H1 (cell line): ENCODE data around the gene POU6F2. TPM values are rescaled to one million over a fixed set of nuclear protein-coding genes. Genes with fewer than 3 reads are reported as not detected.

ENCODE experiments used
- CTCF ChIA-PET: fragments of 300-600 bp; sonication (Branson Sonifier 250); formaldehyde crosslinking; loops from one replicate; lab custom pipeline; 2021; ENCODE audit not compliant: partially characterized antibody; lab: Charles Lee
- POLR2A ChIA-PET: fragments of 300-600 bp; sonication (Branson Sonifier 250); formaldehyde crosslinking; loops from one replicate; lab custom pipeline; 2021; ENCODE audit warnings: inconsistent platforms; ENCODE audit not compliant: partially characterized antibody; lab: Charles Lee
- DNase-seq, 2 experiments: peaks; one replicate each; pipeline versions ENCODE4 v3.0.0 to v3.0.0-alpha.2; 2010 to 2022; ENCODE audit warnings: low spot score in 2 of 2, low read depth in 1 of 2, mixed read lengths in 1 of 2
- FAIRE-seq: peaks from 2 replicates; lab custom pipeline; 2011; peaks lifted over from hg19 to GRCh38; lab: Jason Lieb, UNC
- H2AFZ ChIP-seq: 2 replicates; pipeline ENCODE4 v1.8.1; 2012; ENCODE audit warnings: low read length, inconsistent platforms
- H2AK5ac ChIP-seq: 2 replicates; pipeline ENCODE4 v1.6.1; 2013; ENCODE audit warnings: low read depth, low read length
- H2BK120ac ChIP-seq: replicated peaks from 2 replicates; pipeline ENCODE3; 2013; ENCODE audit warnings: low read depth, low read length, inconsistent platforms
- H2BK12ac ChIP-seq: 2 replicates; pipeline ENCODE4 v1.6.1; 2013; ENCODE audit warnings: low read depth, low read length
- H2BK15ac ChIP-seq: 2 replicates; pipeline ENCODE4 v1.6.1; 2013; ENCODE audit warnings: low read length
- H2BK20ac ChIP-seq: 2 replicates; pipeline ENCODE4 v1.6.1; 2013; ENCODE audit warnings: low read length
- H2BK5ac ChIP-seq: 2 replicates; pipeline ENCODE4 v1.6.1; 2013; ENCODE audit warnings: low read depth, low read length
- H3K14ac ChIP-seq: 2 replicates; pipeline ENCODE4 v1.6.1; 2013; ENCODE audit warnings: inconsistent platforms; ENCODE audit not compliant: insufficient read length
- H3K18ac ChIP-seq: 2 replicates; pipeline ENCODE4 v1.6.1; 2013; ENCODE audit warnings: low read length; ENCODE audit errors: extremely low read depth
- H3K23ac ChIP-seq: 2 replicates; pipeline ENCODE4 v1.6.1; 2013; ENCODE audit warnings: inconsistent platforms; ENCODE audit not compliant: insufficient read length
- H3K23me2 ChIP-seq: 2 replicates; pipeline ENCODE4 v1.6.1; 2013; ENCODE audit warnings: low read depth, low read length
- H3K27ac ChIP-seq: 2 replicates; pipeline ENCODE4 v1.6.1; 2011; ENCODE audit warnings: low read depth, low read length, inconsistent platforms
- H3K27me3 ChIP-seq, 4 experiments: replicated peaks in 1 of 4; 1 replicate in 1 of 4; 2 replicates in 3 of 4; pipeline versions ENCODE4 v1.6.1 to v1.8.1; 2011 to 2013; ENCODE audit warnings: low read length in 3 of 4, mild to moderate bottlenecking in 3 of 4, inconsistent platforms in 2 of 4, mixed read lengths in 2 of 4, moderate library complexity in 1 of 4; ENCODE audit not compliant: control insufficient read depth in 3 of 4, insufficient read depth in 3 of 4; ENCODE audit errors: extremely low read depth in 1 of 4
- H3K36me3 ChIP-seq, 4 experiments: 2 replicates each; pipeline versions ENCODE4 v1.6.1 to v1.8.1; 2011 to 2013; ENCODE audit warnings: mild to moderate bottlenecking in 4 of 4, low read length in 3 of 4, moderate library complexity in 2 of 4, control low read depth in 1 of 4, inconsistent platforms in 1 of 4; ENCODE audit not compliant: insufficient read depth in 4 of 4, control insufficient read depth in 2 of 4
- H3K4ac ChIP-seq: replicated peaks from 2 replicates; pipeline ENCODE3; 2013; ENCODE audit warnings: low read length, low read depth, mixed read lengths, inconsistent platforms; ENCODE audit not compliant: insufficient read length
- H3K4me1 ChIP-seq, 4 experiments: replicated peaks in 1 of 4; 1 replicate in 1 of 4; 2 replicates in 3 of 4; pipeline versions ENCODE4 v1.6.1 to v1.8.1; 2011 to 2013; ENCODE audit warnings: low read length in 3 of 4, inconsistent platforms in 2 of 4, mixed read lengths in 1 of 4; ENCODE audit not compliant: insufficient read depth in 4 of 4, control insufficient read depth in 3 of 4
- H3K4me2 ChIP-seq, 2 experiments: 2 replicates each; pipeline versions ENCODE4 v1.6.1 to v1.8.1; 2011 to 2013; ENCODE audit warnings: low read depth in 2 of 2, low read length in 2 of 2, control low read depth in 1 of 2, inconsistent platforms in 1 of 2, mild to moderate bottlenecking in 1 of 2; ENCODE audit not compliant: insufficient read depth in 1 of 2
- H3K4me3 ChIP-seq, 4 experiments: fragments of 200-600, 300-600 bp in 1 of 4; sonication (generic), shearing (Covaris generic), sonication (Bioruptor Twin) in 1 of 4; 2 replicates each; pipeline versions ENCODE4 v1.5.1 to v1.8.1; 2011 to 2016; ENCODE audit warnings: low read length in 4 of 4, low read depth in 3 of 4, control low read depth in 2 of 4, inconsistent platforms in 2 of 4, mild to moderate bottlenecking in 2 of 4, mixed read lengths in 1 of 4, moderate library complexity in 1 of 4; ENCODE audit not compliant: insufficient read depth in 2 of 4; ENCODE audit errors: extremely low read depth in 1 of 4
- H3K56ac ChIP-seq: replicated peaks from 2 replicates; pipeline ENCODE3; 2013; ENCODE audit warnings: low read depth, mild to moderate bottlenecking, mixed read lengths, low read length, inconsistent platforms; ENCODE audit not compliant: insufficient read length
- H3K79me1 ChIP-seq: 2 replicates; pipeline ENCODE4 v1.6.1; 2013; ENCODE audit warnings: low read depth, low read length, control low read depth
- H3K79me2 ChIP-seq, 2 experiments: 2 replicates each; pipeline versions ENCODE4 v1.6.1 to v1.8.1; 2012 to 2013; ENCODE audit warnings: low read length in 2 of 2, mild to moderate bottlenecking in 2 of 2, inconsistent platforms in 1 of 2; ENCODE audit not compliant: insufficient read depth in 2 of 2, control insufficient read depth in 1 of 2
- H3K9ac ChIP-seq, 4 experiments: replicated peaks in 1 of 4; 1 replicate in 1 of 4; 2 replicates in 3 of 4; pipeline versions ENCODE4 v1.6.1 to v1.8.1; 2011 to 2013; ENCODE audit warnings: low read depth in 3 of 4, low read length in 3 of 4, control low read depth in 2 of 4, mild to moderate bottlenecking in 2 of 4, moderate library complexity in 2 of 4, inconsistent platforms in 1 of 4; ENCODE audit errors: extremely low read depth in 1 of 4
- H3K9me3 ChIP-seq, 2 experiments: 2 replicates each; pipeline versions ENCODE4 v1.6.1 to v1.8.1; 2012 to 2013; ENCODE audit warnings: mild to moderate bottlenecking in 2 of 2, moderate library complexity in 2 of 2, control low read depth in 1 of 2, inconsistent platforms in 1 of 2, low read depth in 1 of 2, low read length in 1 of 2, mixed read lengths in 1 of 2; ENCODE audit not compliant: insufficient read depth in 2 of 2
- H4K20me1 ChIP-seq, 2 experiments: replicated peaks in 1 of 2; 2 replicates each; pipeline versions ENCODE3 to v1.8.1; 2011 to 2013; ENCODE audit warnings: inconsistent platforms in 2 of 2, low read length in 2 of 2, mild to moderate bottlenecking in 1 of 2; ENCODE audit not compliant: insufficient read depth in 2 of 2, control insufficient read depth in 1 of 2
- H4K5ac ChIP-seq: 2 replicates; pipeline ENCODE4 v1.6.1; 2013; ENCODE audit warnings: low read length, low read depth, mixed read lengths, inconsistent platforms; ENCODE audit not compliant: insufficient read length
- H4K8ac ChIP-seq: 2 replicates; pipeline ENCODE4 v1.8.0; 2013; ENCODE audit warnings: mild to moderate bottlenecking, moderate library complexity, low read length, inconsistent platforms; ENCODE audit not compliant: insufficient read depth; ENCODE audit errors: extremely low read depth
- H4K91ac ChIP-seq: replicated peaks from 2 replicates; pipeline ENCODE3; 2013; ENCODE audit warnings: low read length, mixed read lengths, inconsistent platforms; ENCODE audit not compliant: insufficient read length
- CHD1 ChIP-seq: IDR thresholded peaks from 2 replicates; pipeline ENCODE4 v1.6.1; 2012; ENCODE audit warnings: low read depth, low read length, improper control_type of control experiment
- CREB1 ChIP-seq: IDR thresholded peaks from 2 replicates; pipeline ENCODE4 v1.6.1; 2012; ENCODE audit warnings: inconsistent platforms
- E2F6 ChIP-seq: IDR thresholded peaks from 2 replicates; pipeline ENCODE4 v1.6.1; 2012; ENCODE audit warnings: inconsistent platforms
- JUND ChIP-seq: IDR thresholded peaks from 2 replicates; pipeline ENCODE4 v1.6.1; 2011; ENCODE audit warnings: mild to moderate bottlenecking, improper control_type of control experiment, low read length
- KDM5A ChIP-seq: fragments of 200-600 bp; IDR thresholded peaks from 2 replicates; pipeline ENCODE4 v1.7.1; 2012; ENCODE audit warnings: mild to moderate bottlenecking, low read length, inconsistent platforms, mixed read lengths
- RBBP5 ChIP-seq: IDR thresholded peaks from 2 replicates; pipeline ENCODE4 v1.7.1; 2012; ENCODE audit warnings: low read depth, mild to moderate bottlenecking, inconsistent platforms, low read length, moderate library complexity, borderline replicate concordance
- RXRA ChIP-seq: IDR thresholded peaks from 2 replicates; pipeline ENCODE4 v1.6.1; 2011; ENCODE audit warnings: low read depth, mild to moderate bottlenecking, low read length, moderate library complexity; ENCODE audit not compliant: insufficient read depth
- SIX5 ChIP-seq: IDR thresholded peaks from 2 replicates; pipeline ENCODE4 v1.6.1; 2011; ENCODE audit warnings: mild to moderate bottlenecking, low read depth, low read length
- TBP ChIP-seq: IDR thresholded peaks from 2 replicates; pipeline ENCODE4 v1.6.1; 2011; ENCODE audit warnings: low read depth, low read length, improper control_type of control experiment
- TEAD4 ChIP-seq: IDR thresholded peaks from 2 replicates; pipeline ENCODE4 v1.6.1; 2012; ENCODE audit warnings: low read depth, low read length, inconsistent platforms, mixed read lengths
- USF2 ChIP-seq: IDR thresholded peaks from 2 replicates; pipeline ENCODE4 v1.6.1; 2011; ENCODE audit warnings: low read length, improper control_type of control experiment
- YY1 ChIP-seq: IDR thresholded peaks from 2 replicates; pipeline ENCODE4 v1.6.1; 2011; ENCODE audit warnings: low read depth, mild to moderate bottlenecking, low read length
- WGBS, 2 experiments: shearing (Covaris generic) in 1 of 2; methylation state at CpG; one replicate each; pipeline versions ENCODE4 v1.1.6 to v1.1.7; 2013 to 2015; ENCODE audit warnings: low lambda C conversion rate in 2 of 2, mixed read lengths in 2 of 2, inconsistent platforms in 1 of 2, low coverage in 1 of 2, missing lambda C conversion rate in 1 of 2; ENCODE audit not compliant: insufficient replicate concordance in 2 of 2, insufficient coverage in 1 of 2, insufficient read length in 1 of 2; ENCODE audit errors: extremely low coverage in 1 of 2, missing lambda C conversion rate in 1 of 2; 5-methylcytosine and 5-hydroxymethylcytosine counted together
- polyA plus RNA-seq, 7 experiments: library from polyadenylated mRNA; depleted of rRNA in 3 of 7; stranded (reverse) in 5 of 7; unstranded in 2 of 7; fragments of >200 nt in 5 of 7; fragments of 200-250 nt in 2 of 7; gene quantifications; 1 replicate in 5 of 7; 2 replicates in 1 of 7; 4 replicates in 1 of 7; pipeline versions ENCODE4 v1.2.1 to v1.2.3, GENCODE V29; 2011 to 2013; ENCODE audit warnings: missing spikeins in 2 of 7, mixed read lengths in 2 of 7
- total RNA-seq: library from RNA; stranded (reverse); fragmentation: NEBNext Ultra II Directional; extraction: Animal tissue kit (Norgen Biotek cat#: 25700); gene quantifications from 2 replicates; pipeline ENCODE4 v1.2.1, GENCODE V29; 2021

POU6F2 gene
- total and polyA plus RNA-seq, 2 of the 8 experiments (the other 6 are each of a cell fraction or from before 2014, with no cell fraction given) = 1.1 to 2.0 TPM

- Histone ChIP-seq H3K27ac (no peak overlapping the region), H4K91ac (no peak overlapping the region), H3K4me2 (no peak overlapping the region), H4K5ac (no peak overlapping the region), H2BK5ac (no peak overlapping the region; the same call in 1 of the 2 replicates), H2AK5ac (no peak overlapping the region), H3K9ac (no peak overlapping the region), H2BK120ac (no peak overlapping the region), H3K79me2 (no peaks in the 10 kb centered on the region), H3K4me3 (no peak overlapping the region), H4K20me1 (no peaks in the 10 kb centered on the region), H2BK20ac (no peak overlapping the region), H4K8ac (no peak overlapping the region), H3K9me3 (no peaks in the 10 kb centered on the region), H3K56ac (no peak overlapping the region), H2BK12ac (no peak overlapping the region), H3K4me1 (peaks cover 0 to 11% (median 3%) of the 10 kb centered on the region in 4 experiments; a peak in 6 of 7 replicates), H3K23ac (no peak overlapping the region), H3K27me3 (no peaks in the 10 kb centered on the region), H3K23me2 (no peaks in the 10 kb centered on the region; the same call in 1 of the 2 replicates), H2BK15ac (no peak overlapping the region), H3K79me1 (no peaks in the 10 kb centered on the region), H3K36me3 (no peaks in the 10 kb centered on the region), H3K4ac (no peak overlapping the region), H3K18ac (no peak overlapping the region), H3K14ac (no peak overlapping the region), H2AFZ (no peak overlapping the region)
- ChIA-PET CTCF (interaction anchor here (0.6 to 1.2 kb wide), 3 partner anchors 9 to 23 kb away, joined by 3 to 4 read pairs (median 3); no protein-coding TSS in a partner anchor), POLR2A (no interaction called here)
- WGBS, 2 experiments = 92% methylated on average over 8 of the region's 8 CpGs; no CpG with 5 or more reads in 1 of the 2 experiments
- no peak for FAIRE-seq
- no peak for DNase-seq
- TF ChIP-seq E2F6 (no peak), USF2 (no peak), CHD1 (no peak), TEAD4 (no peak), TBP (no peak), JUND (no peak), CREB1 (no peak), SIX5 (no peak), KDM5A (no peak), YY1 (no peak), RBBP5 (no peak), RXRA (no peak)
Measured at GRCh38 chr7:39430909-39431641, 453.4 kb downstream of the POU6F2 start.
